ENCODE results near the gene KIAA1755. TPM values are rescaled to one million over a fixed set of nuclear protein-coding genes. Genes with fewer than 3 reads are reported as not detected.

KIAA1755 gene
- total RNA-seq, 1 experiment from 2014 or later: 0.44 TPM

- Histone ChIP-seq H3F3A (ENCODE audit: low read length, unreplicated experiment) (no peaks in the 10 kb centered on the region), H3K4me3 (ENCODE audit: low read length) (no peak overlapping the region), H3K36me3 (ENCODE audit: low read depth, low read length) (no peaks in the 10 kb centered on the region), H3K79me2 (ENCODE audit: low read length) (no peaks in the 10 kb centered on the region), H3K4me1 (ENCODE audit: insufficient read depth, low read length) (peaks cover 32% of the 10 kb centered on the region), H3K9me3 (ENCODE audit: low read length) (no peaks in the 10 kb centered on the region), H3K9me2 (replicated peaks; ENCODE audit: low read length) (no peaks in the 10 kb centered on the region), H3K27ac (ENCODE audit: low read length) (no peak overlapping the region), H3K4me2 (ENCODE audit: low read length) (no peak overlapping the region), H3K27me3 (ENCODE audit: low read length) (no peaks in the 10 kb centered on the region), H2AFZ (ENCODE audit: low read length) (no peak overlapping the region), H3K9ac (ENCODE audit: low read length) (no peak overlapping the region), H4K20me1 (ENCODE audit: low read length) (no peaks in the 10 kb centered on the region)
- ChIA-PET CTCF (no interaction called here), POLR2A (ENCODE audit: unreplicated experiment) (no interaction called here)
- intact Hi-C loops (cut with micrococcal nuclease): no loop called here
- no peak for DNase-seq
- no peak for ATAC-seq
- TF ChIP-seq EZH2phosphoT487 (IDR thresholded peaks at IDR 0.05; ENCODE audit: borderline replicate concordance, low read length) (no peak), EZH2 (IDR thresholded peaks at IDR 0.05; ENCODE audit: low read length, unreplicated experiment) (no peak), CTCF (conservative IDR thresholded peaks at IDR 0.05; ENCODE audit: low read depth, low read length) (no peak)
- no TSS peak for BruUV-seq (replicated peaks)
Measured at GRCh38 chr20:38277285-38277684, 16.8 kb upstream of the KIAA1755 start.

- no TSS peak for BruUV-seq (replicated peaks)
- Histone ChIP-seq H4K20me1 (ENCODE audit: low read length) (no peaks in the 10 kb centered on the region), H3F3A (ENCODE audit: low read length, unreplicated experiment) (no peaks in the 10 kb centered on the region), H3K79me2 (ENCODE audit: low read length) (no peaks in the 10 kb centered on the region), H3K4me2 (ENCODE audit: low read length) (peak overlapping the region; percentile 39), H3K36me3 (ENCODE audit: low read depth, low read length) (no peaks in the 10 kb centered on the region), H3K27ac (ENCODE audit: low read length) (peak overlapping the region; percentile 86), H3K27me3 (ENCODE audit: low read length) (no peaks in the 10 kb centered on the region), H3K4me1 (ENCODE audit: insufficient read depth, low read length) (peaks cover 45% of the 10 kb centered on the region), H3K9me2 (replicated peaks; ENCODE audit: low read length) (no peaks in the 10 kb centered on the region), H3K9ac (ENCODE audit: low read length) (peak overlapping the region; percentile 38), H3K4me3 (ENCODE audit: low read length) (no peak overlapping the region), H3K9me3 (ENCODE audit: low read length) (no peaks in the 10 kb centered on the region), H2AFZ (ENCODE audit: low read length) (peak overlapping the region; percentile 66)
- peak; percentile 92 for DNase-seq
- CTCF ChIA-PET: interaction anchor here (0.8 kb wide), 1 partner anchor 133 kb away, joined by 3 read pairs; no protein-coding TSS in a partner anchor
- TF ChIP-seq EZH2phosphoT487 (IDR thresholded peaks at IDR 0.05; ENCODE audit: borderline replicate concordance, low read length): no peak
- TF ChIP-seq EZH2 (IDR thresholded peaks at IDR 0.05; ENCODE audit: low read length, unreplicated experiment): no peak
- no peak for TF ChIP-seq CTCF (conservative IDR thresholded peaks at IDR 0.05; ENCODE audit: low read depth, low read length)
- POLR2A ChIA-PET (ENCODE audit: unreplicated experiment): interaction anchor here (0.6 kb wide), 1 partner anchor 202 kb away, joined by 3 read pairs; no protein-coding TSS in a partner anchor
- intact Hi-C loops (cut with micrococcal nuclease): no loop called here
- ATAC-seq: peak; percentile 85
Measured at GRCh38 chr20:38275815-38276550, 15.4 kb upstream of the KIAA1755 start.

- Histone ChIP-seq H3K4me2 (ENCODE audit: low read length) (no peak overlapping the region), H3K9me3 (ENCODE audit: low read length) (no peaks in the 10 kb centered on the region), H3F3A (ENCODE audit: low read length, unreplicated experiment) (no peaks in the 10 kb centered on the region), H4K20me1 (ENCODE audit: low read length) (no peaks in the 10 kb centered on the region), H3K4me1 (ENCODE audit: insufficient read depth, low read length) (peaks cover 40% of the 10 kb centered on the region), H3K79me2 (ENCODE audit: low read length) (no peaks in the 10 kb centered on the region), H3K9ac (ENCODE audit: low read length) (no peak overlapping the region), H3K36me3 (ENCODE audit: low read depth, low read length) (no peaks in the 10 kb centered on the region), H3K9me2 (replicated peaks; ENCODE audit: low read length) (no peaks in the 10 kb centered on the region), H3K27ac (ENCODE audit: low read length) (no peak overlapping the region), H2AFZ (ENCODE audit: low read length) (no peak overlapping the region), H3K27me3 (ENCODE audit: low read length) (no peaks in the 10 kb centered on the region), H3K4me3 (ENCODE audit: low read length) (no peak overlapping the region)
- ATAC-seq: no peak
- DNase-seq: no peak
- no peak for TF ChIP-seq CTCF (conservative IDR thresholded peaks at IDR 0.05; ENCODE audit: low read depth, low read length)
- no peak for TF ChIP-seq EZH2 (IDR thresholded peaks at IDR 0.05; ENCODE audit: low read length, unreplicated experiment)
- TF ChIP-seq EZH2phosphoT487 (IDR thresholded peaks at IDR 0.05; ENCODE audit: borderline replicate concordance, low read length): no peak
- intact Hi-C loops (cut with micrococcal nuclease): no loop called here
- ChIA-PET CTCF (no interaction called here), POLR2A (ENCODE audit: unreplicated experiment) (no interaction called here)
- BruUV-seq (replicated peaks): no TSS peak
Measured at GRCh38 chr20:38272961-38273360, 12.4 kb upstream of the KIAA1755 start.

All from PC-3 (cell line).